Hematopoietic multipotent progenitor cell (in vitro differentiated cells): Measurements from ENCODE around the gene TMEM128. TPM values are rescaled to one million over a fixed set of nuclear protein-coding genes. Genes with fewer than 3 reads are reported as not detected.
"Not testable (repeated sequence)": the region's sequence is repeated elsewhere in the genome, so short reads cannot be mapped to it uniquely, and the experiment has no call there.

Source experiments
- DNase-seq, 3 donors: peaks; one replicate each; pipeline ENCODE4 v3.0.0-alpha.2; 2011 to 2015; ENCODE audit warnings: low read depth in 2 of 3, low spot score in 2 of 3
- total RNA-seq: library from RNA; depleted of rRNA; stranded (reverse); fragments of >200 nt; gene quantifications from one replicate; pipeline ENCODE4 v1.2.3, GENCODE V29; 2012

TMEM128 gene
- total RNA-seq, 1 donor: 13.7 TPM

DNA sequence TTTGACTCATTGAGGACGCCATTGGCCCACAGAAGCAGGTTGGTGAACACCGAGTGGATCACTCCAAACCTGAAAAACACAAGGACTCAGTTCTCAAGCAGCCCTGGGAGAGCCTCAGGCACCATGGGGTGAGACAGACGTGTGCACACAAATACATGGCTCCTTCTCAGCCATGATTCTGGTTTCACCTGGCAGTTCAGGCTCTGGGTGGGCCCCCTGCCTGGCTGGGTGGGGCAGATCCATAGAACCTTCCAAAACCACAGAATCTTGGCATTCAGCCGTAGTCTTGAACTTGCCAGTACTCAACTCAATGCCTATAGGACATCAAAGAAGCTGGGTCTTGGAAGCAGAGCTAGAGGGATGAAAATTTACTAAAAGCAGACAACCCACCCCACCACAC, 45.5 kb downstream of the TMEM128 start:
- no peak for DNase-seq

GRCh38 chr4:4200624-4201023, 47.4 kb downstream of the TMEM128 start:
- no peak for DNase-seq

DNA sequence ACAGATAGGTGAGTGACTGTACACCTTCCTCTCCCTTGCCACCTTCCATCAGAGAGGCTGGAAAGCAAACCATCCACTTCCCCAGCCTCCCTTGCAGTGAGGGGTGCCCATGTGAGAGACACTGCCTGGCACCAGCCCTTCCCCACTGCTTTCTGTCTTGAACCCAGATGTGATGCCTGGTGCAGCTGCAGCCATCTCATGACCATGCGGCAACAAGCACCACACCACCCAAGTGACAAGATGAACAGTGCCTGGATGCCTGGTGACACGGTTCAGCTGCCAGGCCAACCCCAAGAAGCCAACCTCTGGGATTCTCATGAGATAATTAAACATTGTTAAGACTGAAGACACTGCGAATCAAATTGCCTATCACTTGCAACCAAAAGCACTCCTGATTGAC, 52.7 kb downstream of the TMEM128 start:
- no peak for DNase-seq

- not testable (repeated sequence) for DNase-seq
Measured at GRCh38 chr4:4188557-4188956, 59.5 kb downstream of the TMEM128 start.

Other genes starting within 250 kb of the TMEM128 start
- gene OTOP1, start 21.3 kb downstream of the TMEM128 start, total RNA-seq: under 0.01 TPM
- 3.5 TPM for gene LYAR, start 41.9 kb upstream of the TMEM128 start, total RNA-seq
- gene ZBTB49, start 42.0 kb upstream of the TMEM128 start, total RNA-seq: 4.8 TPM
- not detected for gene NSG1, start 138.9 kb upstream of the TMEM128 start, total RNA-seq